GM19324 (cell line): ENCODE results near the gene MLLT1.

Source experiments
- ATAC-seq: cut with Tn5 transposase; IDR thresholded peaks from one replicate; pipeline ENCODE4 v1.9.1; 2021; ENCODE audit warnings: mild to moderate bottlenecking, moderate library complexity; ENCODE audit not compliant: unreplicated experiment, low FRiP score

MLLT1 gene

DNA sequence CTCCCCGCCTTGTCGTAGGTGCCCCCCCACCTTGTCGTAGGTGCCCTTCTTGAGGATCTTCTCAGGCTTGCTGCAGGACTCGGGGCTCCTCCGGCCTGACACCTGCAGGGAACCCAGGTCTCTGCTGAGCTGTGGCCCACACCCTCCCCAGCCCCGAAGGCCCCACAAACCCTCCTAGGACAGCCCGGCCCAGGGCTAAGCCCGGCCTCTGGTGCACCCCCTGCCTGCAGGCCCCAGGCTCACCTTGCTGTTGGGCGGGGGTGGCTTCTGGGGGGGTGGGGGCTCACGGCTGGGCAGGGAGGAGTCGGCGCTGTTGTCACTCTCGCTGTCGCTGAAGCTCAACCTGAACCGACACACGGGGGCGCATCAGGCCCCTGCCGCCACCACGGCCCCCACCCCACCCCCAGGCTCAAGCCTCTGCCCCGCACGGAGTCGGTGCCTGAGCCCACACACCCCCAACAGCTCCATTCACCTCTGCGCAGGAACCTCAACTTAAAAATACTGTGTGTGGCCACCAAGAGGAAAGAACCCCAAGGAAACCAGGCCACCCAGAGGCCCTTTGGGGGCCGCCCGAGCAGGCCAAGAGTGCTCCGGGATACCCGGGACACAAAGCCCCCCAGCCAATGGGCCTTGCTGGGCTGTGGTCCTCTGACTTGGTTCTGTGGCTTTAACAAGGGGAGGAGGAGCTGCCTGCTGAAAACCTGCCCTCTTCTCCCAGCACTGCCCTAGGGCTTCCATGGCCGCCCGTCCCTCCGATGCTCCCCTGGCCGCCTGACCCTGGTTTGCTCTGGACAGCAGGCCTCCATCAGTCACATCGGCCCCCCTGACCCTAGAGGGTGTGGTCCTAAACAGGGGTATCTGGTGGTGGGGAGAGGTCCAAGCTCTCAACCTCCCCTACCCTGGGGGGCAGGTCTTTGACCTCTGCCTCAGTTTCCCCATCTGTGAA lies 65.8 kb downstream of the MLLT1 start:
- no peak for ATAC-seq

DNA sequence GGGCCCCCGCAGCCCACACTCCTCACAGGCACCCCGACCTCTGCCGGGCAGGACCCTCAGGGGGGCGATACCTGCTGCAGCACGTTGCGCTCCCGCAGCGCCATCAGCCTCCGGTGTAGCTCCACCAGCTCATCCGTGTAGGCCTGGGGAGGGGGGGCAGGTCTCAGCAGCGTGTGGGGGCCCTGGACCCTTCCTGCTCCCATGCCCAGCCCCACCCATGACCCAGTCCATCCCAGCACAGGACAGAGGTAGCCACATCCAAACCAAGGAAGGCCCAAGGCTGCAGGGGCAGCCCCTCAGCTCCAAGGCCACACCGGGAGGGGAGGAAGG lies 66.5 kb downstream of the MLLT1 start:
- ATAC-seq = no peak

DNA sequence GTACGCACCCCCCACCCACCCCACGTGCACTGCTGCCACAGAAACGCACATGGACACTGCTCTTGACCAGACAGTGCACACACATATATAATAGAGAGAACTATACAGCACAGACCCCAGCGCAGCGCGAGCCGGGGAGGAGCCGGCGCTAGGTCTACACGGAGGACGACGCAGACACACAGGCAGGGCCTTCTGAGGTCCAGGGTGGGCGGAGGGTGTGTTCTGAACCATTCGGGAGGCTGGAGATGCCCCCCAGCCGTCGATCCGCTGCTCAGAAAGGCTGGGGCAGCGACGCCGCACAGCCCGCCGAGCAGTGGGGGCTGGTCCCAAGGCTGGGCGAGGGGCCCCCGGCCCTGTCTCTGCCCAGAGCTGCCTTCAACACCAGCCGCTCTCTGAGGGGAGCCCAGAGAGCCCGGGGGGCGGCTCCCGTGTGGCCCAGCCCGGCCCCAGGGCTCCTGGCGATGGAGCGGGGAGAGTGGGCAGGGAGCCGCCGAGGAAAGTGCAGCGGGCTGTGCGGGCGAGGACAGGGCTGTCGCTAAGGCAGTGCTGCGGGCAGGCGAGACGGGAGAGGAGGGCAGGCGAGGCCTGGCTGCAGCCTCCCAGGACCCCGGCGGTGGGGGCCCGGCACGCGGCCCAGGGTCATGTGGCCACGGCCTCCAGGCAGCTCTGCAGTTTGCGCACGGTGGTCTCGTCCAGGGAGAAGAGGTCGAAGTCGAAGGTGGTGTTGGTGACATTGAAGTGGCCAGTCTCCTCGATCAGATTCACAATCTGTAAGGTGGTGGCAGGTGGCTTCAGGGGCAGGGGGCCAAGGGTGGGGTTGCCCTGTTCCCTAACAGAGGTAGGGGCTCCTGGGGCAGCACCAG lies 67.1 kb downstream of the MLLT1 start:
- no peak for ATAC-seq

DNA sequence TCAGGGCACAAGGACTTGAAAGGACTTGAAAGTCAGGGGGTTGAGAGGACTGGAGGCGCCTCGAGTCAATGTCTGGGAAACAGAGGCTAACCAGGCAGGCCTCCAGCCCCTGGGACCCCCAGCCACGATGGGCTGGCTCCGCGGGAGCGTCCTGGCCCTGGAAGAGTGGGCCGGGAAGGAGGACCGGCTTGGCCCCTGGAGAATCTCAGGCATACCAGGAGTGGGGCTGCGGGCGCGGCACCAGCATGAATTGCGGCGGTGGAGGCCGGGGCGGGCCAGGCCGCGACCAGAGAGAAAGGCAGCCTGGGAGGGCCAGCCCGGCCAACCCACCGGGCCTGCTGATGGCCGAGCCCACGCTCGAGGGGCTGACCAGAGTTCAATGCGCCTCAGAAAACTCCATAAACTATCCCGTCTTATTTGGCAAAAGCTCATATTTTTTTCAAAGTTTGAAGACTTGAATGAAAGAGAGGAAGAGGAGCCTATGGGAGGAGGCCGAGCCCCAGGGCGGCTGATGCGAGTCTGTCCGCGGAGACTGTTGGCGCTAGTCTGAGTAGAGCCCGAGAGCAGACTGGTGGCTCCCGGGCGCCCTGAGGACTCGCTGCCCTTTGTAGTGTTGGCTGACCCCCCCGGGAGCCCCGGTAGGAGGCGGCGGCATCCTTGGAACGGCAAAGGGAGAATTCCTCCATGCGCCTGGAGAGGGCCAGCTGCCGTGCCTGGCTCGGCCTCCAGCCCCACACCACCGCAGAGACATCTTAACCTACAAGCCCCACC lies 68.0 kb downstream of the MLLT1 start:
- no peak for ATAC-seq

DNA sequence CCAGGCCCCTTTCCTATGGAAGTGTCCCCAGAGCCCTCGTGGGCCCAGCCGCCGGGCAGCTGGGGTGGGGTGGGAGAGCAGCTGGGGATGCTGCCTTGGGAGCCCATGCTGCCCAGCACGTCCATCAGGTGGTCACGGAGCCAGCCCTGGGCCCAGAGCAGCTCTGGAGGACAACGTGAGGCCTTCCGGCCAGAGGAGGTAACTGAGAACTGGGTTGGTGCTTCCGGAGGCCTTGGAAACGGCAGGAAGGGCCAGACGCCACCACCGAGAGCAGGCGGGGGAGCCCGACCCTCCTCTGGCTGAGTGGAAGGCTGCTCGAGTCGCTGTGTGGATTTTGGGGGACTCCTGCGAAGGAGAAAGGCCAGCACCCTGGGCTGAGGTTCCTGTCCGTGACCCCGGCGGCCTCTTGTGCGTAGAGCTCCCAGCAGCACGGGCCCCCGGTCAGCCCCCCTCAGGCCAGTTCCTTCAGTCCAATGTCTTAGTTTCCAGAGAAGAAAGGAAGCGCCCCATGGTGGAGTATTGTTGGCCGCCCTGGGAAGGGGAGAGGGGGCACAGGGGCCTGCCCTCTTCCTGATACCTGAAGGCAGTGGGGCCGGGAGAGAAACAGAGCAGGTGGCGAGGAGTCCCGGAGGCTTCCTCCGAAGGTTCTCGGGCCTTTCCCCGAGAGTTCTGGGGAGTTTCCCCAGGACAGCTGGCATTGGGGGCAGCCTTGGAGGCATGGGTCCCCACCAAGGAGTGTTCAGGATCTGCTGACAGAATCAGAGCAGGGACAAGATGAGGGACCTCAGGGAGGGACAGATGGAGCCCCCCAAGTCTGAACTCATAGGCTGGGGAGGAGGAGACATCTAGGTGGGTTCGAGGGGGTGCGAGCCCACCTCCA lies 68.8 kb downstream of the MLLT1 start:
- no peak for ATAC-seq

DNA sequence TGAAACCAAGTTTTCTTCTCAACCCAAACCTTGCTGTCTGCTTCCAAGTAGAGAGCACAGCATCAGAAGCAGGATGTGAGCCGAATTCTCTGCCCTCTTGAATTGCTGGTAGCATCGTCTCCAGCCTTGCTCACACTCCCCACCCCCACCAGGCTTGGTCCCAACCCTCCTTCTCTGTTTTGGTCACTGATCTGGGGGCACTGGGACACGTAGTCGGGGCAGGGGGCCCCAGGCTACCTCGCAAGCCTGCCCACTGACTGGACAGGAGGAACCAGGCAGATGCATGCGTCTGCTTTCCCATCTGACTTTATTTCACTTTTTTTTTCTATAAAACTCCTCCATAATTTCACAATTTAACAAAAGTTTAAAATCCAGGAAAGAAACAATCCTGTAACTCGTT lies 69.7 kb downstream of the MLLT1 start:
- no peak for ATAC-seq

DNA sequence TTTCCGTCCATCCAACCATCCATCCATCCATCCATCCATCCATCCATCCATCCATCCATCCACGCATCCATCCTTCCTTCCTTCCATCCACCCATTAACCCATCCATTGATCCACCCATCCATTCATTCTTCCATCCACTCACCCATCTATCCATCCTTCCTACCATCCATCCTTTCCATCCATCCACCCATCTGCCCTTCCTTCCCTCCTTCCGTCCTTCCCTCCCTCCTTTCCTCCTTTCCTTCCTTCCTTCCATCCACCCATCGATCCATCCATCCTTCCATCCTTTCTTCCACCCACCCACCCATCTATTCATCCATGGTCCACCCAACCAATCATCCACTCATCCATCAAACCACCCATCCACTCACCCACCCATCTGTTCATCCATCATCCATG lies 70.1 kb downstream of the MLLT1 start:
- no peak for ATAC-seq

DNA sequence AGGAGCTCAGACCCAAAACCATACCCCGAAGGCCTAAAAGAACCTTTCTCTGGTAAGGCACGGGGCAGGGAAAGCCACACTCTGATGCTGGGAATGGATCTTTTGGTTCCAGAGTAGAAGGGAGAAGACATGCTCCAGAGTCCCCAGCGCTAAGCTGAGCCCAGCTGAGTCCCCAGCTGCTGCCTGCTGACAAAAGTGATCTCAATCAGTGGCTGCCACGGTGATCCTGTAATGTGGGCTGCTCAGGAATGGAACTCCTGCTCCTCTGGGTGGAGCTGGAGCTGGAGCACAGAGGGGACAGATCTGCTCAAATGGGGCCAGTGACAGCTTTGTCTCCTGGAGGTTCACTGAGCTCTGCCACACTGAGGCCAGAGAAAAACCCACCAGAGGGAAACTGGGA lies 70.5 kb downstream of the MLLT1 start:
- ATAC-seq = no peak

DNA sequence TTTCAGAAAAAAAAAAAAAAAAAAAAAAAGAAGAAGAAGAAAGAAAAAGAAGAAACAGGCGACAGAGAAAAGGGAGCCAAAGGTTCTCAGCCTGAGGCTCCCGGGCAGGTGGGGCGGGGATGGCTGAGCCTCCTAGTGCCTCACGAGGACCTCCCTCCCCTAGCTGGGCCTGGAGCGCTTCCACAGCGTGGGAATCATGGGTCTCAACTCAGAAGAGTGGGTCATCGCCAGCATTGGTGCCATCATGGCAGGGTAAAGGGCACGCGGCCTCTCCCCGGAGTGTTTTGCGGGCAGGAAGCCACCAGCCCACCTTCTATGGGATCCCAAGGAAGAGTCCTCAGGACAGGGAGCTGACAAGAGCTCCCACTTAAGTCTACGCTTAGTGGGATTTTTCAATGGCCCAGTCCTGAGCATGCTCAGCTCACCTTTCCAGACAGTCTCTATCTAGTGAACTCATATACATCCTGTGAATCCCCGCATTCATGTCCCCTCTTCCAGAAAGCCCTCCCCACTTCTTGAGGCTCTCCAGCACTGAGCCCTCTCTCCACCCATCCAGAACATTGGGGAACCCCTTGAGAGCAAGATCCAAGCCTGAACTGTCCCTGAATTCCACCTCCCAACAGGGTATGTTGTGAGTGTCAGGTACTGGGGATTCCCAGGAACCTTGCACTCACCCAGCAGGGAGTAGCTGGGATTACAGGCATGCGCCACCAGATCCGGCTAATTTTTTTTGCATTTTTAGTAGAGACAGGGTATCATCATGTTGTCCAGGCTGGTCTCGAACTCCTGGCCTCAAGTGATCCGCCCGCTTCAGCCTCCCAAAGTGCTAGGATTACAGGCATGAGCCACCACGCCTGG lies 74.7 kb downstream of the MLLT1 start:
- no peak for ATAC-seq

DNA sequence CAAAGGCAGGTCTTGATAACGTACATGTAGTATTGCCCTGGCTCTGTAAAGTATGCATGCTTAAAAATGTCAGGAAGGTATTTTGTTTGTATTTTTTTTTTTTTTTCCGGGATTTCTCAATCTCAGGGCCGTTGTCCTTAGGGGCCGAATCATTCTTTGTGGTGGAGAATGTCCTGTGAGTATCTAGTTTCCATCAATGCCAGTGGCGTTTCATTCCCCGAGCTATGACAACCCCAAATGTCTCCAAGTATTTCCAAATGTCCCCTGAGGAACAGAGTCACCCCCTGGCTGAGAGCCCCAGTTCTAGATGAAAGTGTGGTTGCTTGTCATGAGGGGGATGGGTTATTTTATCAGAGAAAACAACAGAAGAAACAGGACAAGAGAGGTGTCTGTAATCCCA lies 75.6 kb downstream of the MLLT1 start:
- no peak for ATAC-seq

DNA sequence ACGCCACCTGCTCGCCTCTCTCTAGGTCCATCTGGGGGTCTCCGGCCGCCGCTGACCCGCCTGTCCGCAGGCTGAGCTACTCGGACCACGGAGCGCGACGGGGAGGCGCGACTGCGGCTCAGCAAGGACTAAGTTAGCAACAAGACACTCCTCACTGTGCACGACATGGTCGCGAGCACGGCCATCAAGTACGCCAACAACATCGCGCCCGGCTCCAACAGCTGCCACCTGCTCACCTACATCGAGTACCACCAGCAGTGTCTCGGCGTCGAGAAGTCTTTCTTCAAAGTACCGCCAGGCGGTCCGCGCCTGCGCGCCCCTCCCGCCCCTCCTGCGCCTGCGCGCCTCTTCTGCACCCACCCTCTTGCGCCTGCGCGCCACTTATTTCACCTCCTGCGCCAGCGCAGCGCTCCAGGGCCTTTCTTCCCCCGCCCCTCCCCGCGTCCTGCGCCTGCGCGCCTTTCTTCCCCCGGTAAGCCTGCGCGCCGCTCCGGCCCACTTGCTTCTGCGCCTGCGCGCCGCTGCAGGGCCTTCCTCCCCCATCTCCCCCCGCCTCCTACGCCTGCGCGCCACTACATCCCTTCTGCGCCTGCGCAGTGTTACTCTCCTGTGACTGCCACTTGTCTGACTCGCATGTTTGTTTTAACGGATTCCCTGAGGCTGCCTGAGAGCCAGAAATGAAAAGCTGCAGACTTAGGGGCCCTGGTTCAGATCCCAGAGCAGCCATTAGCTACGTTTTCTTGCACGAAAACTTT lies 80.4 kb downstream of the MLLT1 start:
- peak; percentile 95 for ATAC-seq

DNA sequence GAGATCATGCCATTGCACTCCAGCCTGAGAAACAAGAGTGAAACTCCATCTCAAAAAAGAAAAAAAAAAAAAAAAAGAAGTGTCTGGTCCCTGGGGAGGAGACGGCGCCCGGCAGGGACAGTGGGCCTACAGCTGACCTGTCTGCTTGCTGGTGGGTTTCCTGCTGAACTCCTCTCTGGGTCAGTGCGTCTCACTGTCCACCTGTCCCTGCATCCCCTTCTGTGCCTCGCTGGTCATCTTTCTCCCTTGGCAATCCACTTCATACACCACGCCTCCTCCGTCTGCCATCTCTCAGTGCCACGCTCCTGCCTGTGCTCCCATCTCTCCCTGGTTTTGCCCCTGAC lies 80.9 kb downstream of the MLLT1 start:
- no peak for ATAC-seq

DNA sequence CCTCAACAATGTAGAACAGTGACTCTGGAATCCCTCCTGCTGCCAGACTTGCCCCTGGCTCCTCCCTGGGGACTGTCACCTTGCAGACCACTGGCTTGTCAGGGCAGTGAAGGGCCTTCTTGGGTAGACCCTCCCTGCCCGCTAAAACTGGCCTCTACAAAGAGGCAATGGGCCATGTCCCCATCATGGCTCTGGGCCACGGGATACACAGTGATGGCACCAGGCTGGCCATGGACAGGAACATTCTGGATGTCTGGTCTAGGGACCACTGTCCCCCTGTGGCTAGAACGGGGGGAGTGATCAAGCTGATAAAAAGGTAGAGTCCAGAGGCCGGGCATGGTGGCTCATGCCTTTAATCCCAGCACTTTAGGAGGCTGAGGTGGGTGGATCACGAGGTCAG lies 83.4 kb downstream of the MLLT1 start:
- ATAC-seq = no peak

DNA sequence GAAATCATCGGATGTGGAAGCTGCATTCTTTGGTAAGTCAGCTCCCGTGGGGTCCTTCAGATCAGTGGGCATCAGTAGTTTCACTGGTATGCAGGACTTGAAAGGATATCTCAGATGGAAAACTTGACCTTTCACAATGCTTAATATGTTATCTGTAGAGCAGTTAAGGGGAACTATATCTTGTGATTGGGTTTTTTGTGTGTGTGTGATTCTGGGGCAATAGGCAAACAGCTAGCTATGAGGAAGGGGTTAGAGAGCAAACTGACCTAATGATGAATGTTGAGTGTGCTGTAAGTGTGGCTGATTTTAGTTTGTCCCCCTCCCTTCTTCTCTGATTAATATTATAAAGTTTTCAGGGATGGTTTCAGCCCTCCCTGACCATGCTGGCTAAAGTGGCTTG lies 91.0 kb downstream of the MLLT1 start:
- ATAC-seq = no peak

DNA sequence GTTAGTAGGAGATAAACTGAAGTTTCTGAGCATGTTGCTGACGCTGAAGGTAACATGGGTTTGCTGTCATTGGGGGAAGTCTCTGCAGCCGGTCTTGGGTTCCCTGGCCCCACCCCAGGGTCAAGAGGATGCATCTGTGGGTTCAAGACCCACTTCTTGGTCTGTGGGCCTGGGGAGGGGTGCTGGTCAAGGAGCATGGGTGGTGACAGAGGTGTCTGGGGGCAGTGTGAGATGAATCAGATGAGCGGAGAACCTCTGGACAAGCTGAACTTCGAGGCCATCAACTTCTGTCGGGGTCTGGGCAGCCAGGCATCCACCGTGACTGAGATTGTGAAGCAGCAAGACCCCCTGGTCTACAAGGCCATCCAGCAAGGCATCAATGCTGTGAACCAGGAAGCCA lies 92.4 kb downstream of the MLLT1 start:
- ATAC-seq = no peak

DNA sequence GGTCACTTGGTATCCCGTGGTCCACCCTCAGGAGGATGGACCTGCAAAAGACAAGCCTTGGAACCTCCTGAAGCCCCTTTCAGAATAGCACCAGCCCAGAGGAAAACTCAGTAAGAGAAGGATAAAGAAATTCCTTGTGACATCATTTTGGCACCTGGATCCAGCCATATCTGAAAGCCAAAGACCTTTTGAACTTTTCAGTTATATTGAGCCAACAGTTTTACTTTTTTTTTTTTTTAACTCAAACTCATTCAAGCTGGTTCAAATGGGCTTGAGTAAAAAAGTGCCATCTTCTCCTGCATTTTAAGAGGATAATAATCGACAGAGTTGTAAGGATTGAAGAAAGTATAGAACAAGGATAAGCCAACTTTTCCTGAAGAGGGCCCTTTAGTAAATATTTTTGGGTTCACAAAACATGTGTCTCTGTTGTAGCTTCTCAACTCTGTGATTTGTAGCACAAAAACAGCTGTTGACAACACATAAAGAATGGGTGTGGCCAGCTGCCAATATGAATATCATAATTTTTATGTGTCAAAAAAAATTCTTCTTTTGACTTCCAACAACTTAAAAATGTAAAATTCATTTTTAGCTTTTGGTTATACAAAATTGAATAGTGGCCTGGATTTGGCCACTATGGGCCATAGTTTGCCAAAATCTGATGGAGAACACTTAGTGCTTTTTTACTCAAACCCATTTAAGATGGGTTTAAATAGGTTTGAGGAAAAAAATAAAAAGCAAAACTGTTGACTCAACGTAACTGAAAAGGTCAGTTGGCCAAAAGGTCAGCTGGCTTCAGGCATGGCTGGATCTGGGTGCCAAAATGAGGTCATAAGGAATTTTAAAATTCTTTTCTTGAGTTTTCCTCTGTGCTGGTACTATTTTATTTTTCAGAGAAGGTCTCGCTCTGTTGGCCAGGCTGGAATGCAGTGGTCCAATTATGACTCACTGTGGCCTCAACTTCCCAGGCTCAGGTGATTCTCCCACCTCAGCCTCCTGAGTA lies 93.6 kb downstream of the MLLT1 start:
- ATAC-seq = no peak

DNA sequence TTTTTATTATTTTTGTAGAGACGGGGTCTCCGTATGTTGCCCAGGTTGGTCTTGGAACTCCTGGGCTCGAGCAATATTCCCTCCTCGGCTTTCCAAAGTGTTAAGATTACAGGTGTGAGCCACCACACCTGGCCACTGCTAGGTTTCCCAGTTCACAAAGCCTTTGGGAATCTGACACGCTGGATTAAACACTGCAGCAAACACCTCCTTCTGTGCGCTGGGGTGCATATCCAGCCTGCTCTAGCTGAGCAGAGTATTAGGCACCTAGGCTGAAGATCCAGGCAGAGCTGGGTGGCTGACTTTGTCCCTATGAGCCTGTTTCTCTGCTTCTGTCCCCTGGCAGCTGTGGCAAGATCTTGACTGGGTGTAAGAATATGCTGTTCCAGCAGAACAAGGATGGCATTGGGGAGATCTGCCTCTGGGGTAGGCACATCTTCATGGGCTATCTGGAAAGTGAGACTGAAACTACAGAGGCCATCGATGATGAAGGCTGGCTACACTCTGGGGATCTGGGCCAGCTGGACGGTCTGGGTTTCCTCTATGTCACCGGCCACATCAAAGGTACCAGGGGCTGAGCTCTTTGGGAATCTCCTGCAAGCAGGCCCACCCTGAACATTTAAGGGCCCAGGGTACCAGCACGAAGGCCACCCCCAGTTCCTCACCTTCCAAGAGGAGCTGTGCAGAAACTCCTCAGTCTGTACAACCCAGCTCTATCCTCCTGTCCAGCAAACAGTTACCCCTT lies 94.5 kb downstream of the MLLT1 start:
- no peak for ATAC-seq
